ENCODE data around the gene MGMT.

The MGMT gene

GRCh38 chr10:129770286-129770685 is 303.2 kb downstream of the MGMT start:
- Mint-ChIP-seq H3K4me1 (ENCODE audit: low read depth) (no peaks in the 10 kb centered on the region), H3K4me3 (no peak overlapping the region), H3K9me3 (no peaks in the 10 kb centered on the region), H3K27ac (no peak overlapping the region), H3K27me3 (ENCODE audit: low read depth) (no peaks in the 10 kb centered on the region), H3K36me3 (ENCODE audit: low read depth) (no peaks in the 10 kb centered on the region)

GRCh38 chr10:129771024-129771423 is 304.0 kb downstream of the MGMT start:
- Mint-ChIP-seq H3K27ac (no peak overlapping the region), H3K4me1 (ENCODE audit: low read depth) (no peaks in the 10 kb centered on the region), H3K9me3 (no peaks in the 10 kb centered on the region), H3K27me3 (ENCODE audit: low read depth) (no peaks in the 10 kb centered on the region), H3K36me3 (ENCODE audit: low read depth) (no peaks in the 10 kb centered on the region), H3K4me3 (no peak overlapping the region)

- Mint-ChIP-seq H3K36me3 (ENCODE audit: low read depth) (no peaks in the 10 kb centered on the region), H3K9me3 (no peaks in the 10 kb centered on the region), H3K4me3 (no peak overlapping the region), H3K4me1 (ENCODE audit: low read depth) (no peaks in the 10 kb centered on the region), H3K27ac (no peak overlapping the region), H3K27me3 (ENCODE audit: low read depth) (no peaks in the 10 kb centered on the region)
Observed at GRCh38 chr10:129771576-129771975, 304.5 kb downstream of the MGMT start.

GRCh38 chr10:129771991-129772431 is 305.0 kb downstream of the MGMT start:
- H3K9me3 Mint-ChIP-seq = peaks cover 4% of the 10 kb centered on the region
- H3K4me3 Mint-ChIP-seq = no peak overlapping the region
- no peaks in the 10 kb centered on the region for H3K36me3 Mint-ChIP-seq (ENCODE audit: low read depth)
- no peak overlapping the region for H3K27ac Mint-ChIP-seq
- H3K27me3 Mint-ChIP-seq (ENCODE audit: low read depth) = no peaks in the 10 kb centered on the region
- no peaks in the 10 kb centered on the region for H3K4me1 Mint-ChIP-seq (ENCODE audit: low read depth)

DNA sequence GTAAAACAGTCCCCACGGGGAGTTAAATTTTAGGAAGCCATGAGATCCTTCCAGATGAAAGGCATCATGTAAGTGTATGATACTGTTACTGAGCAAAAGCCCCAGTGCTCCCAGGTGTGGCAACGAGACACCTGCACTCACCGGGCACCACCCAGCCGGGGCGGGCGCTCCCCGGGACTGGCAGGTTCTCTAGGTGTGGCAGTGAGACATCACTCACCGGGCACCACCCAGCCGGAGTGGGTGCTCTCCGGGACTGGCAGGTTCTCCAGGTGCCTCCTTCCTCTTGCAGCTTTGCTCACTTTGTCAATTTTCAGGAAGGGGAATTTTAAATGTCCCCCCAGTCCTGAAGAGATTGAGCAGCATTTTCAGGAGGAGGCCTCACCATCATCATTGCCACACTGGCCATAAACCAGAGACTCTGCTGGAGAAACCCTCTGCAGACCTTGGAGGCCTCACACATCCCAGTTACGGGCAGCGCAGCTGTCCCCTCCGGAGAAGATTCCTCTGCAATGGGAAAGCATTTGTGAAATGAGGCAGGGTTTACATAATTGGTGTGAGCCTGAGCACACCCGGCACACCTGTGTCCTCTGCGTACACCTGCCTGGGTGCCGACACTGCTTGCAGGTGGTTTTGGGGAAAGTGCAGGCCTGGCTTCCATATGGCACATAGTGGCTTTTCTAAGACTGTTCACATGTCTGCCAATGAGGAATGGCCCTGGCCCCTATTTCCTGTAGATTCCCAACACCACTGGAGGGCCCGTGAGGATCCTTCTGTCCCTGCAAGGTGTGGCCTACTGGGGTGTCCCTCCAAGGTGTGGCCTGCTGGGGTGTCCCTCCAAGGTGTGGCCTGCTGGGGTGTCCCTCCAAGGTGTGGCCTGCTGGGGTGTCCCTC is 305.7 kb downstream of the MGMT start:
- no peak overlapping the region for H3K27ac Mint-ChIP-seq
- H3K4me1 Mint-ChIP-seq (ENCODE audit: low read depth) = no peaks in the 10 kb centered on the region
- peaks cover 11% of the 10 kb centered on the region for H3K9me3 Mint-ChIP-seq
- H3K36me3 Mint-ChIP-seq (ENCODE audit: low read depth) = no peaks in the 10 kb centered on the region
- no peak overlapping the region for H3K4me3 Mint-ChIP-seq
- no peaks in the 10 kb centered on the region for H3K27me3 Mint-ChIP-seq (ENCODE audit: low read depth)

GRCh38 chr10:129773359-129773990 is 306.4 kb downstream of the MGMT start:
- H3K9me3 Mint-ChIP-seq = peaks cover 12% of the 10 kb centered on the region

DNA sequence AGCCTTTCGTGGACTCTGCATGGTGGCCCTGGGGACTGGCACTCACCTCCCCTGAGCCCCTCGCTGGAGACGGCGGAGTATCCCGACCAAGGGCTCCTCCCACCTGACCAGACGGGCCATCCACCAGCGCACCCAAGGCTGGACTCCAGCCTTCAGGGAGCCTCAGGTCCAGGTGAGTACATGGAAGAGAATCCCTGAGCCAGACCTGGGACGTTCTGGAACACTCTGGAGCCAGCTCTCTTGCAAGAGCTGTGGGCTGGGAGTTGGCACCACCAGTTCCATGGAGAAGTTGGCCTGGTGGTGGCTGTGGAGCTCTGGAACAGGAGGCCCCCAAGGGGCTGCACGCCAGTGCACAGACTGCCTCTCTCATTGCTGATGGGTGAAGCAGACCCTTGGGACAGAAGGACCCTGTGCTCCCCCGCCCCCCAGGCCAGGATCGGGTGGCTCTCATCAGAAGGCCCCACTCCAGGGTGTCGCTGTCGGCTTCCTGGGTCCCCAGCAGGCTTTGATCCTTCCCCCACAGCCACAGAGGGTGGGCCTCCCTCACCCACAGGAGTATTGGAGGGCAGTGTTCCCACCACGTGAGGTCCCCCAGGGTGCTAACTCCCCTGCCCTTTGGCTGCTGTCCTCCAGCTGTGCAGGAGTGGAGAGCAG is 307.2 kb downstream of the MGMT start:
- H3K4me3 Mint-ChIP-seq = no peak overlapping the region
- peaks cover 12% of the 10 kb centered on the region for H3K9me3 Mint-ChIP-seq
- H3K27ac Mint-ChIP-seq = no peak overlapping the region
- no peaks in the 10 kb centered on the region for H3K27me3 Mint-ChIP-seq (ENCODE audit: low read depth)
- H3K4me1 Mint-ChIP-seq (ENCODE audit: low read depth) = no peaks in the 10 kb centered on the region
- no peaks in the 10 kb centered on the region for H3K36me3 Mint-ChIP-seq (ENCODE audit: low read depth)

More at GRCh38 chr10:129773359-129773990, 306.4 kb downstream of the MGMT start:
- Mint-ChIP-seq H3K27ac (no peak overlapping the region), H3K27me3 (ENCODE audit: low read depth) (no peaks in the 10 kb centered on the region), H3K4me3 (no peak overlapping the region), H3K36me3 (ENCODE audit: low read depth) (no peaks in the 10 kb centered on the region), H3K4me1 (ENCODE audit: low read depth) (no peaks in the 10 kb centered on the region)

DNA sequence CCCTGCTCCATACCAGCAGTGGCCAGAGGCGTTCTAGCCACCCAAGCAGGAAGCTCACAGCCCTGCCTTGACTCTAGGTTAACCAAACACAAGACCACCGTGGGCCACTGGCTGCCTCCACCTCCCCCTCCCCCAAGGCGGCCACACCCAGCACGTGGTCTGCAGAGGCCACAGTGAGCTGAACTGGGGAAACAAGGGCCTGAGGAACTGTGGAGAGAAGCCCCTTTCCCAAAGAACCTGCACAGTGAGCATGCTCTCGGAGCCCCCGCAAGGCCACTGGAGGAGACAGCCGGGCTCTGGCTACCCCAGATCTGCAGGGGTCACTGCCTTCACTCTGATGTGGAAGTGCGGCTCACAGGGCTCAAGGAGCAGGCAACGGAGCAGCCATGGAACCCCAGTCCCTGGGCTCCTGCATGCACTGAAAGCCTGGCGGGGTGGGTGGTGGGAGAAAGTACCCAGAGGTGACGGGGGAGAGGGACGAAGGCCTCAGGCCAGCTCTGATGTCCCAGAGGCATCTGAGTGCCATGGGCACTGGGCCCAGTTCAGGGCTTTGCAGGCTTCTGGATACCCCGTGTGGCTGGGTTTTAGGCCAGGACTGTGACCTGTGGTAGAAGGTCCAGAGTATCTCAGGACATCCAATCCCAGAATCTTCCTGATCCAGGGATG is 307.8 kb downstream of the MGMT start:
- H3K36me3 Mint-ChIP-seq (ENCODE audit: low read depth) = no peaks in the 10 kb centered on the region
- H3K27me3 Mint-ChIP-seq (ENCODE audit: low read depth) = no peaks in the 10 kb centered on the region
- no peak overlapping the region for H3K27ac Mint-ChIP-seq
- H3K4me3 Mint-ChIP-seq = no peak overlapping the region
- peaks cover 12% of the 10 kb centered on the region for H3K9me3 Mint-ChIP-seq
- H3K4me1 Mint-ChIP-seq (ENCODE audit: low read depth) = no peaks in the 10 kb centered on the region

DNA sequence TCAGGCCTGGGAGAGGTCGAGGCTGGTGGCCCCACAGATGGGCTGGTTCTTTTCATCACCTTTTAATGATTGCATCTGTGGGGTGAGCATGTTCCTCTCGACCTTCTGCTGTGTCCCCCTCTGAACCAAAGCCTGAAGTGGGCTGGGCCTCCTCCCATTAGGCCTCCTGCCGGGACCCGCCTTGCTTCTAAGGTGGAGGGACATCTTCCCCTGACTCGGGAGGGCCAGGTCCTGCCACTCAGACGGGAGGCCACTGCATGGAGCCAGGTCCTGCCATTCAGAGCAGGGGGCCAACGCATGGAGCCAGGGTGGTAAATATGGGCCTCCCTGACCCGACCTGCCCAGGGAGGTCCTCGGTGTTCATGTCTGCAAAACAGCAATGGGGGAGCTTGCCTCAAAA is 308.6 kb downstream of the MGMT start:
- H3K27ac Mint-ChIP-seq = no peak overlapping the region
- H3K9me3 Mint-ChIP-seq = peaks cover 12% of the 10 kb centered on the region
- no peaks in the 10 kb centered on the region for H3K27me3 Mint-ChIP-seq (ENCODE audit: low read depth)

DNA sequence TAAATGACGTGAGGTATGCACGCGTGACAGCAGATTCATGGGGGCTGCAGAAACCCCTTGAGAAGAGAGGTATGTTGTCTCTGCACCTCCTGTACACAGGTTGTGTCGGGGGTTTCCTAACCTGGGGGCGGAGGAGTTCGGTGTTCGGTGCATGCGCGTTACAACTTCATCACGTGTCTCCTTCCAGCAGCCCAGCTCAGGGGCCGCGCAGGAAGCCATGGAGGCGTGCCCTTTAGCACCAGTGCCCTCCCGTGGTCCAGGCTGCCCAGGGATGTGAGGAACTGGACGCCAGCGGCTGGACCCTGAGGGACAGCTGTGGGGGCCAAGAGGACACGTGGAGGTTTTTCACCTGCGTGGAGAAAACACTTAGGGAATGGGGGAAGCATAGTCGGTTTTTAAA is 310.6 kb downstream of the MGMT start:
- Mint-ChIP-seq H3K9me3 (peaks cover 12% of the 10 kb centered on the region), H3K4me1 (ENCODE audit: low read depth) (no peaks in the 10 kb centered on the region), H3K4me3 (no peak overlapping the region), H3K27me3 (ENCODE audit: low read depth) (no peaks in the 10 kb centered on the region), H3K27ac (no peak overlapping the region), H3K36me3 (ENCODE audit: low read depth) (no peaks in the 10 kb centered on the region)

More for the DNA sequence above, 308.6 kb downstream of the MGMT start:
- Mint-ChIP-seq H3K4me1 (ENCODE audit: low read depth) (no peaks in the 10 kb centered on the region), H3K36me3 (ENCODE audit: low read depth) (no peaks in the 10 kb centered on the region), H3K4me3 (no peak overlapping the region)

- Mint-ChIP-seq H3K9me3 (peaks cover 12% of the 10 kb centered on the region), H3K27ac (no peak overlapping the region), H3K27me3 (ENCODE audit: low read depth) (no peaks in the 10 kb centered on the region), H3K4me1 (ENCODE audit: low read depth) (no peaks in the 10 kb centered on the region), H3K36me3 (ENCODE audit: low read depth) (no peaks in the 10 kb centered on the region), H3K4me3 (no peak overlapping the region)
Observed at GRCh38 chr10:129778571-129778970, 311.5 kb downstream of the MGMT start.

GRCh38 chr10:129779126-129780111 is 312.4 kb downstream of the MGMT start:
- H3K4me3 Mint-ChIP-seq = no peak overlapping the region
- peaks cover 12% of the 10 kb centered on the region for H3K9me3 Mint-ChIP-seq
- H3K27ac Mint-ChIP-seq = no peak overlapping the region
- no peaks in the 10 kb centered on the region for H3K36me3 Mint-ChIP-seq (ENCODE audit: low read depth)
- H3K27me3 Mint-ChIP-seq (ENCODE audit: low read depth) = no peaks in the 10 kb centered on the region
- no peaks in the 10 kb centered on the region for H3K4me1 Mint-ChIP-seq (ENCODE audit: low read depth)

- Mint-ChIP-seq H3K36me3 (ENCODE audit: low read depth) (no peaks in the 10 kb centered on the region), H3K27ac (no peak overlapping the region), H3K4me1 (ENCODE audit: low read depth) (no peaks in the 10 kb centered on the region), H3K4me3 (no peak overlapping the region), H3K27me3 (ENCODE audit: low read depth) (no peaks in the 10 kb centered on the region), H3K9me3 (peaks cover 12% of the 10 kb centered on the region)
Observed at GRCh38 chr10:129780198-129780597, 313.2 kb downstream of the MGMT start.

All from T-helper 1 cell treated with Interleukin-12 subunit alpha and Interleukin-12 subunit beta and Interleukin-4 antibody, amounts not matched to agents 30 μg/mL and 1 μg/mL, for 36 hours (primary cell).